ENCODE measurements around the gene RABGAP1L. TPM values are rescaled to one million over a fixed set of nuclear protein-coding genes. Genes with fewer than 3 reads are reported as not detected.

Gene RABGAP1L
- total RNA-seq, 6 experiments from 2014 or later, result 11.7 to 23.1 (median 18.5) TPM

GRCh38 chr1:174797398-174797797, 638.1 kb downstream of the RABGAP1L start:
- intact Hi-C loops (cut with DNase I), result no loop called here
- Histone ChIP-seq H3K27me3 (no peaks in the 10 kb centered on the region), H3K27ac (no peak overlapping the region), H3K4me1 (peaks cover 0 to 7% (median 0%) of the 10 kb centered on the region in 4 donors), H3K36me3 (no peaks in the 10 kb centered on the region), H3K4me3 (no peak overlapping the region), H3K9me3 (no peaks in the 10 kb centered on the region)
- ATAC-seq (no peak), DNase-seq (no peak)
- WGBS (ENCODE audit: insufficient coverage, low coverage, low lambda C conversion rate, missing lambda C conversion rate), result 86% methylated on average over 2 of the region's 2 CpGs
- no peak for TF ChIP-seq CTCF (IDR thresholded peaks at IDR 0.05)

- H3K36me3 ChIP-seq, result no peaks in the 10 kb centered on the region
- TF ChIP-seq CTCF (IDR thresholded peaks at IDR 0.05) (no peak), POLR2A (IDR thresholded peaks at IDR 0.05) (no peak)
- peak overlapping the region in 2 of 3 donors; percentile 19 to 59 for H3K27ac ChIP-seq
- no peak for DNase-seq
- ATAC-seq, result no peak
- H3K27me3 ChIP-seq, result no peaks in the 10 kb centered on the region
- WGBS (ENCODE audit: insufficient coverage, low coverage, low lambda C conversion rate, missing lambda C conversion rate), result 41% methylated on average over 3 of the region's 3 CpGs
- H3K4me3 ChIP-seq, result peak overlapping the region in 2 of 3 donors; percentile 46 to 48
- H3K9me3 ChIP-seq, result no peaks in the 10 kb centered on the region
- H3K4me1 ChIP-seq, result peaks cover 0 to 7% (median 0%) of the 10 kb centered on the region in 4 donors
- intact Hi-C loops (cut with DNase I), result no loop called here
Observed at GRCh38 chr1:174799136-174799479, 639.8 kb downstream of the RABGAP1L start.

- ATAC-seq, result peak; percentile 18 to 29 (median 26)
- 28% methylated on average over 10 of the region's 10 CpGs for WGBS (ENCODE audit: insufficient coverage, low coverage, low lambda C conversion rate, missing lambda C conversion rate)
- H3K36me3 ChIP-seq, result no peaks in the 10 kb centered on the region
- H3K27me3 ChIP-seq, result no peaks in the 10 kb centered on the region
- H3K9me3 ChIP-seq, result no peaks in the 10 kb centered on the region
- peak overlapping the region in 2 of 3 donors; percentile 11 to 19 for H3K27ac ChIP-seq
- peak overlapping the region; percentile 20 to 48 (median 46) for H3K4me3 ChIP-seq
- TF ChIP-seq CTCF (IDR thresholded peaks at IDR 0.05) (no peak), POLR2A (IDR thresholded peaks at IDR 0.05) (no peak)
- peaks cover 0 to 7% (median 0%) of the 10 kb centered on the region in 4 donors for H3K4me1 ChIP-seq
- no peak for DNase-seq
- intact Hi-C loops (cut with DNase I), result no loop called here
Observed at GRCh38 chr1:174800216-174800851, 641.0 kb downstream of the RABGAP1L start.

- Histone ChIP-seq H3K9me3 (no peaks in the 10 kb centered on the region), H3K4me1 (peaks cover 0 to 7% (median 0%) of the 10 kb centered on the region in 4 donors), H3K27ac (no peak overlapping the region), H3K27me3 (no peaks in the 10 kb centered on the region), H3K36me3 (no peaks in the 10 kb centered on the region), H3K4me3 (no peak overlapping the region)
- intact Hi-C loops (cut with DNase I), result no loop called here
- WGBS (ENCODE audit: insufficient coverage, low coverage, low lambda C conversion rate, missing lambda C conversion rate), result 54% methylated on average over 1 of the region's 1 CpG
- ATAC-seq (no peak), DNase-seq (no peak)
- TF ChIP-seq POLR2A (IDR thresholded peaks at IDR 0.05) (no peak), CTCF (IDR thresholded peaks at IDR 0.05) (no peak)
Observed at GRCh38 chr1:174800876-174801275, 641.6 kb downstream of the RABGAP1L start.

All from right lobe of liver (tissue), 6 donors.